Germinal center (tissue), 1 donor: ENCODE measurements around the gene NKAIN2.

ENCODE experiments used
- DNase-seq: peaks from one replicate; pipeline ENCODE4 v3.0.0; 2012; ENCODE audit warnings: mixed read lengths, low spot score

Gene NKAIN2

GRCh38 chr6:124599656-124600055 lies 796.0 kb downstream of the NKAIN2 start:
- DNase-seq = no peak

- DNase-seq = no peak
Observed at GRCh38 chr6:124604719-124605118, 801.1 kb downstream of the NKAIN2 start.

DNA sequence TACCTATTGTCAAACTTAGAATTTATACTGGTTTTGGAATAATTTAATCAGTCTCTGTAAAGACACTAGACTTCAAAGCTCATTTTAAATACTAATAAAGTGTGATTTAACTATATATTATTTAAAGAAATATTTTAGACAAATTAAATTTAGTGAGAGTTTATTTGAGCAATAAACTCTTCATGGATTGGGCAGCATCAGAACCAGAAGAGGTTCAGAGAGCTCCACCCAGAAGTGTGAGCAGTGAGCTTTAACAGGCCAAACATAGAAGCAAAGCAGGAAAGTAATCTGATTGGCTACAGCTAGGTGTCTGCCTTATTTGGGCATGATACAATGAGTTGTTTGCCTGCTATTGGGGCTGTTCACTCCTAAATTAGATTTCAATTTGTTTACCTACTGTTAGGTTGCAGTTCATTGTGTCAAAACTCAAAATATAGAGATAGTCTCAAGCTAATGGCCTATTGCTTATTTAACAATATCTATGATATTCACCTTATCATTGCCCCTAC lies 803.5 kb downstream of the NKAIN2 start:
- DNase-seq = no peak

GRCh38 chr6:124613031-124613430 lies 809.4 kb downstream of the NKAIN2 start:
- DNase-seq = no peak

DNA sequence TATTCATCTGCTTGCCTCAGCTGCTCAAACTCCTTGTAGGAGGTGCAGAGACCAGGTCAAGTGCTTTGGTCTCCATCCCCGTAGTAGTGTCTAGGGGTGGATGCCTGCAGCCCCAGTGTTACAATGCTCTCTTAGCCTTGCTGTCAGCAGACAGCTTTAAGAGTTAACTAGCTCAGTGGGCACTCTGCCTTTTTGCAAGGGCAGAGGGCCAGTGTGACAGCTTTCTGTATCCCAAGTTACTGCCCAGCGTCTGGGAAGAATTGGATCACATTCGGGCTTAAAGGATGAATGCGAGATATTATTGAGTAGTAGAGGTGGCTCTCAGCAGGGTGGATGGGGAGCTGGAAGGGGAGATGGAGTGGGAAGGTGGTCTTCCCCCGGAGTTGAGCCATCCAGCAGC lies 818.7 kb downstream of the NKAIN2 start:
- DNase-seq = no peak

DNA sequence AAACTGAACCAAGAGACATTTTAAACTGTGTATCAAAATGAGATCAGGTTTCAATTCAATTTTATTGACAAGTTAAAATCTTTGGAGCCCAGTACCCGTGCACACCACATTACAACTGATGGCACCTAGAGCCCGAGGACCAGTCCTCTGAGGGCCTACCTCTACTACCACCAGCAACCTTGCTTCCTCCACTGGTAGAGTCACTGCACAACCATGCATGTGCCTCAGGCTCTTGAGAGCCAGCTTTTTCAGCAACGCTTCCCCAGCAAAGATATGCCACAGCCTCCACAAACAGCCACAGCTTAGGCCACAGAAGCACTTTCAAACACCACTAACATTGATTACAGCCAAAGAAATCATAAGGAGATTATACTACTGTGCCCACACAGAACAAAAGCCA lies 830.0 kb downstream of the NKAIN2 start:
- no peak for DNase-seq

GRCh38 chr6:124640432-124640831 lies 836.8 kb downstream of the NKAIN2 start:
- no peak for DNase-seq

GRCh38 chr6:124655866-124656265 lies 852.2 kb downstream of the NKAIN2 start:
- no peak for DNase-seq

DNA sequence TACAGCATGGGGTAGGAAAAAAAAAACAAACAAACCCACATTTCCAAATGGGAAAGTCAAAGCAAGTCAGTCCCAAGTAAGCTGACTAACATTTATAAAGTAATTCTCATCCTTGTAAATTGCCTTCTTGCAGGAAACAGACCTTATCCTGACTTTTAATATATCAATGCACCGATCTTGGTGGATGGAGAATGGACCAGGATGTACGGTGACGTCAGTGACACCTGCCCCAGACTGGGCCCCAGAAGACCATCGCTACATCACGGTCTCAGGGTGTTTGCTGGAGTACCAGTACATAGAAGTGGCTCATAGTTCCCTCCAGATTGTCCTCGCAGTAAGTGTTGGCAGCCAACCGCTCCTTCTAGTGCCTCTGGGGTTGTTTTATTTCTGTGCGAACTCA lies 854.4 kb downstream of the NKAIN2 start:
- no peak for DNase-seq

DNA sequence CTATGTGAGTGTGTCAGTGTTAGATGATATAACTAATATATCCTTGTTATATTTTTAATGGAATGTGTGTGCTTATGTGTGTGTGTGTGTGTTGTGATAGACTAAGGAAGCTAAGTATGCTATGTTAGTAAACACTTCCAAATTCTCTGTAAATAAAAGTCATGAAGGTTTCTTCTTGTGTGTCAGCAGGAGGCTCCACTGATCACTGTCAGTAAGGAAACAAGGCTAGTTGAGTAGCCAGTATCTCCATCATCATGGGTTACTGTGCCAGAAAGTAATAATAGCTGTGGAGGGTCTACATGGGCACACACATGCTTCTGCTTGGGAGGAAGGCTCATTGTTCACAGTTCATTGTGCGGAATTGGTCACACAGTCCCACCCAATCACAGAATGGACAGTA lies 855.8 kb downstream of the NKAIN2 start:
- no peak for DNase-seq

DNA sequence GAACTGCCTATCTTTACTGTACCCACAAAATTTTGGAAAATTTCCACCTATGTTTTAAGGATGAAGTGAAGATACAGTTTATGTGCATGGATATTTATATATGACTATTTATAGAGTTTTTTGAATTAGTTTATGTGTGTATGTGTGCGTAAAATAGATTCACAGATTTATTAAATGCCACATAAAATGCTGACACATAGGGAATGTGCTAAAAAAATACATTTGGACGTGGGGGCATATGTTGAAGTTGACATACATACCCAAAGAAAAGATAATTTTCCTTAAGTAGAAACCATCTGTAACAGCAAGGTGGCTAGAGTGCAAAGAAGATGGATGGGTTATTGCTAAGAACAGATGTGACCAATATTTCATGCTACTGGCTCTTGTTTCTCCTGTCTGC lies 856.5 kb downstream of the NKAIN2 start:
- DNase-seq = no peak

DNA sequence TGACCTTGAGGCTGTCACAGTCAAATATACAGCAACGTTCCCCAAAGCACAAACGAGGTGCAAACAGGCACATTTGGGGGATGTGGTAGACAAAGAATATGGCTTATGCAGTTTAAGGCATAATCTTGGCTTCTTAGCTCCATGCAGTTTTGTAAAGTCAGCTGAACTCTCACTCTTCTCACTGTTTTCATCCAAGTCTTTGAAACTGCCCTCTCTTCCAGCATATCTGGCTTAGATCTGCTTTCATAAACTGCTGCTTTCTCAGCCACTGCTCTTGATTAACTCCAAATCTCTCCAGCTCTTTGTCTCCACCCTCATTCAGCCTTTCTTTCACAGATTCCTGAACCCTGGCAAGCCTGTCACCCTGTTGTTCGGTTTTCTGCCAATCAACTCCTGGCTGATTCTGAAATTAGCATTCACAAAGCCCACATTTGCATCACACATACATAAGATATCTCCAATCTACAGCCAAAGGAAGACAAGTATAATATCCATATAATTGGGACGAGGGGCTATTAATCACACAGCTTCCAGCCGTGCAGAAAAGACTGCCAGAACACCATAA lies 857.5 kb downstream of the NKAIN2 start:
- no peak for DNase-seq

DNA sequence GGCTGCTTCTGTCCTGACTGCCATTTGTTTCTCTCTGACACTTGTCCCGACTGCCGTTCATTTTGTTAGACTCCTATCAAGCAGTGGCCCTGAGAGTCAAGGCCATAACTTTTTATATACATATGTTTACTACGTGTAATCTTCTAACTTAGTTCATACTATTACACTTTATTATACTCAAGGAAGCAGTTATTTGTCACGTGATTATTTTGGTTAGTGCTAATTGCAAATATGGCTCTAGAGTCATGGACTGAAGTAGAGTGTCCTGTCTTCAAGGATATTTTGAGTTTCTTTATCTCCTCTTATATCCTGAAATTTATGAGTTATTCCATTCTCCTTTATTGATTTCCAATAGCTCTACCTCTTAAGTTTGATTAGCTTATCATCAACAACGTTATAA lies 864.4 kb downstream of the NKAIN2 start:
- DNase-seq = no peak

- DNase-seq = no peak
Observed at GRCh38 chr6:124669713-124670480, 866.2 kb downstream of the NKAIN2 start.

GRCh38 chr6:124670801-124671200 lies 867.1 kb downstream of the NKAIN2 start:
- no peak for DNase-seq

DNA sequence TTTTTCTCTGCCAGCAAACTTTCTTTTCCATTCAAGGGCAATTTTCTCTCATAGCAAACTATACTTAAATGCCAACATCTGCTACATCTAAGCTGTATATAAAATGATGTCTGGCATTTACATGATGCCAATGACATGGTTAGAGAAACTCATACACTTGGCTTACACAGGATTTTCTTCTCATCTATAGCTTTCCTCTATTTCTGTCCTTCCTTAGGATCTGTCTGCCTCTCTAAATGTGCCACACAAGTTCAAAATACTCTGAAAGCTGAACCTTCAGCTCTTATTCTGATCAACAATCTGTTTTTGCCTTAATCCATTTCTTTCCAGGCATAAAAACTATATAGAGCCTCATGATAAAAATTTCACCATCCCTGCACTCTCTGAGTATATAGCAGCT lies 867.7 kb downstream of the NKAIN2 start:
- no peak for DNase-seq

DNA sequence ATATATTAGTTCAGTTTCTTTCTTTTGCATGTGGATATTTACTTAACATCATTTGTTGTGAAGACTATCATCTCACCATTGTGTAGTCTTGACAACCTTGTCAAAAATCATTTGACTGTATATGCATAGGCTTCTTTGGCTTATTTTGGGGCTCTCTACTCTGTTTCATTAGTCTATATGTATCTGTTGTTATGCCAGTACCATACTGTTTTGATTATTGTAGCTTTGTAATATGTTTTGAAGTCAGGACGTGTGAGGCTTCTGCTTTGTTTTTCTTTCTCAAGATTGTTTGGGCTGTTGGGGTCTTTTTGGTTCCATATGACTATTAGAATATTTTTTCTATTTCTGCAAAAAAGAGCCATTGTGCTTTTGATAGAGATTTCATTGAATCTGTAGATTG lies 870.4 kb downstream of the NKAIN2 start:
- no peak for DNase-seq

GRCh38 chr6:124676033-124676432 lies 872.4 kb downstream of the NKAIN2 start:
- DNase-seq = no peak

GRCh38 chr6:124677874-124678273 lies 874.2 kb downstream of the NKAIN2 start:
- no peak for DNase-seq

DNA sequence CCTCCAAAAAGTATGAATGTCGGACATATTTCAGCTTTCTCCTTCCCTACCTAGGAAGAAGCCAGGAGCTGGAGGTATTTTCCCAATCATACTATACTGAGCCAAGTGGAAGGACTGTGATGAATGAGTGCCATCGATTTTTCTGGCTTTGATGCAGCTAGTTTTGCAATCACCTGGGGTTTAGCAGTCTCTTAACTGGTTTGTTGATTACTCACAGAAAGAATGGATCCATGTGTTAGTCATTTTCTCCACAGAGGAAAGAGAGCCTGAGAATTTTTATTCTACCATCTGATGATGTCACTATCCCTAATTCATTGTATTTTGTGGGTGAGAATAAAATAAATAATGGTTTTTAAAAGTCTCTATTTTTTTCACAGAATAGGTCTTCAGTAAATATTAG lies 875.7 kb downstream of the NKAIN2 start:
- DNase-seq = no peak

- no peak for DNase-seq
Observed at GRCh38 chr6:124682751-124683150, 879.1 kb downstream of the NKAIN2 start.

GRCh38 chr6:124683507-124683906 lies 879.8 kb downstream of the NKAIN2 start:
- DNase-seq = no peak

DNA sequence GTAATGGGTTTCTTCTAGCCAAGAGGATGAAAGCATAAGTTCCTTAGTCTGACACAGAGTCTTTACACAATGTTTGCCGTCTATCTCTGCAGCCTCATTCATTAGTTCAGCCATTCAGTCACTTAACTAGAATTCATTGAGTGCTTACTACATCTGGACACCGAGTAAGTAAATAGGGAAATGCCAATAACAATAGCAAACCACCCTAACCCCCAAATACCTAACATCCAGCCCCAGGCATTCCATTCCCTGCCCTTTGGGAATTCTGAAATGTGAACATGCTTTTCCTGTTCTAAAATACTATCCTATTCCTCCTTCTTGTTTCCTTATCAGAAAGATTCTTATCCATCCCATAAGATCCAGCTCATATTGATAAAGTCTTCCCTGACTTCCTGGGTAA lies 881.0 kb downstream of the NKAIN2 start:
- DNase-seq = no peak

DNA sequence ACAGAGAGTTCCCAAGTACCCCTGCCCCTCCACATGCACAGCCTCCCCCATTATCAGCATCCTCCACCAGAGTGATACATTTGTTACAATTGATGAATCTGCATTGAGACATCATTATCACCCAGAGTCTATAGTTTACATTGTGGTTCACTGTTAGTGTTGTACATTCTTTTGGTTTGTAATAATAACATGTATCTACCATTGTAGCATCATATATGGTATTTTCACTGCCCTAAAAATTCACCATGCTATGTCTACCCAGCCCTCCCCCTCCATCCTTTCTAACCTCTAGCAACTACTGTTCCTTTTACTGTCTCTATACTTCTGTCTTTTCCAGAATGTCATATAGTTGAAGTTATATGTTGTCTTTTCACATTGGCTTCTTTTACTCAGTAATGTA lies 884.7 kb downstream of the NKAIN2 start:
- no peak for DNase-seq
